ENCODE measurements around the gene FBN1.
A peak's percentile ranks its signal among the peaks of the same experiment; 100 is the strongest.

FBN1 gene

DNA sequence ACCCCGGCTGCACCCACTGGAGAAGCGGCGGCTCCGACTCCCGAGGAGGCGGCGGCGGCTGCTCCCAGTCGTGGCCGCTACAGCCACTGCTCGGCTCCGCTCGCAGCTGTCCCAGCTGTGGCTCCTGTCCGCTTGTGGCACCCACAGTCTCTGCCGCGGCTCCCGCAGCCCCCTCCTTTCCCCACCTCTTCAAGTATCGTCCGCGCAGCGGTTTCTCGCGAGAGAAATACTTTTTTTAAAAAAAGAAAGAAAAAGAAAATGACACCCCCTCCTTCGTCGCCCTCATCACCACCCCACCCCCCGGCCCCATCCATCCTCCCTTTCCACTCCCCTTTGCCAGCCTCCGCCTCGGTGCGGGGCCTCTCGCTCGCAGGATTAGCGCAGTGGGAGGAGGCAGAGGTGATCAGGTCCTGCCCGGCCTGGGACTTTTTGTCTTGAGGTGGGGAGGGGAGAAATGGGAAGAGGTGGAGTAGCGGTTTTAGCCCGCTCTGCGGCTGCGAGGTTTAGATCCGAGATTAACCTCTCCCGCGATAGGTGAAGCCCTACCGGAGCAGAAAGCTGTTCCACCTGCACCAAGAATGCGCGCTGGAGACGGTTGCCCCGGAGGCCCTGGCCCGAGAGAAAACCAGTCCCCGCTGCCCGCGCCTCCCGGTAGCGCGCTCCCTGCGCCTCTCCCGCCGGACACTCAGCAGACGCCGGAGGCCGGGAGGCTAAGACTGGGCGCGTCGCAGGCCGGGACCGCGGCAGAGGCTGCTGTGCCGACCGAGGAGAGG lies at the start of gene FBN1:
Gene FBN1, minus strand, starts transcription at position 152 of the 773 bp plus-strand sequence. CDS start 940 bp downstream, outside the sequence.
- peak in 12 of 14 donors; percentile 8 to 92 (median 78) for DNase-seq

DNA sequence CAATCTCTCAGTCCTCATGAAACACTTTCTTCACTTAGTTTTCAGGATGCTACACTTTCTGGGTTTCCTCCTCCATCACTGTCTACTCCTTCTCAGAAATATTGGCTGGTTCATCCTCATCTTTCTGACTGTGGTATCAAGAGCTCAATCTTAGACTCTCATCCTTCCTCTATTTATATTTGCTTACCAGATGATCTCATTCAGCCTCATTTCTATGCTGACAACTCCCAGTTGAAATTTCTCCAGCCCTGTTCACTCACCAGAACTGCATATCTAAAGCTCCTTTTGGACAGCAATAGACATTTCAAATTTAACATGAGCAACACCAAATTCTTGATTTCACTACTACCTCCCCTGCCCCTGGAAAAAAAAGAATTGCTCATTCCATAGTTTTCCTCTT lies 48.0 kb upstream of the FBN1 start:
- DNase-seq: no peak

DNA sequence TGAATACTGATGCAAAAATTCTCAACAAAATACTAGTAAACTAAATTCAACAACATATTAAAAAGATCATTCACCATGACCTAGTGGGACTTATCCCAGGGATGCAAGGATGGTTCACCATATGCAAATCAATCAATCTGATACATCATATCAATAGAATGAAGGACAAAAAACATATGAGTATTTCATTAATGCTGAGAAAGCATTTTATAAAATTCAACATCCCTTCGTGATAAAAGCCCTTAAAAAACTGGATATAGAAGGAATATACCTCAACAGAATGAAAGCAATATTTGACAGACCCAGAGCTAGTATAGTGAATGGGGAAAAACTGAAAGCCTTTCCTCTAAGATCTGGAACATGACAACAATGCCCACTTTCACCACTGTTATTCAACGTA lies 43.0 kb upstream of the FBN1 start:
- no peak for DNase-seq

DNA sequence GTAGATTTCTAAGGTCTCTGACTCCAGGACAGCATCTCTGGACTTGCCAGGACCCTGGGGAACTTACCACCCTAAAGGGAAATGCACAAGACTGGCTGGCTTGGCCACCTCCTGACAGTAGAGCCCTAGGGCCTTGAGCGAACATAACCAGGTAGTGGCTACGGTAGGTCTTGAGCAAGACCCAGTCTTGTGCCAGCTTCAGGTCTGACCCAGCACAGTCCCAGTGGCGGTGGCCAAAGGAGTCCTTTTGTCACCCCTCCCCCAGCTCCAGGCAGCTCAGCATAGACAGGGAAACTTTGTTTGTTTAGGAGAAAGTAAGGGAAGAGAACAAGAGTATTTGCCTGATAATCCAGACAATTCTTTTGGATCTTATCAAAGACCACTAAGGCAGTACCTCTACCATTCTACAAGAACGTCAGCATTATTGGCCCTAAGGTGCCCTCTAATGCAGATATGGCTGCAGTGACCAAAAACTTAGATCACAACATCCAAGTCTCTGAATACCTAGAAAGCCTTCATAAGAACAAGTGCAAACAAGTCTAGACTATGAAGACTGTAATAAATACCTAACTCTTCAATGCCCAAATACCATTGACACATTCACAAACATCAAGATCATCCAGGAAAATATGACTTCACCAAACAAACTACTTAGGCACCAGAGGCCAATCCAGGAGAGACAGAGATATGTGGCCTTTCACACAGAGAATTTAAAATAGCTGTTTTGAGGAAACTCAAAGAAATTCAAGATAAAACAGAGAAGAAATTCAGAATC lies 38.7 kb upstream of the FBN1 start:
- DNase-seq: no peak

DNA sequence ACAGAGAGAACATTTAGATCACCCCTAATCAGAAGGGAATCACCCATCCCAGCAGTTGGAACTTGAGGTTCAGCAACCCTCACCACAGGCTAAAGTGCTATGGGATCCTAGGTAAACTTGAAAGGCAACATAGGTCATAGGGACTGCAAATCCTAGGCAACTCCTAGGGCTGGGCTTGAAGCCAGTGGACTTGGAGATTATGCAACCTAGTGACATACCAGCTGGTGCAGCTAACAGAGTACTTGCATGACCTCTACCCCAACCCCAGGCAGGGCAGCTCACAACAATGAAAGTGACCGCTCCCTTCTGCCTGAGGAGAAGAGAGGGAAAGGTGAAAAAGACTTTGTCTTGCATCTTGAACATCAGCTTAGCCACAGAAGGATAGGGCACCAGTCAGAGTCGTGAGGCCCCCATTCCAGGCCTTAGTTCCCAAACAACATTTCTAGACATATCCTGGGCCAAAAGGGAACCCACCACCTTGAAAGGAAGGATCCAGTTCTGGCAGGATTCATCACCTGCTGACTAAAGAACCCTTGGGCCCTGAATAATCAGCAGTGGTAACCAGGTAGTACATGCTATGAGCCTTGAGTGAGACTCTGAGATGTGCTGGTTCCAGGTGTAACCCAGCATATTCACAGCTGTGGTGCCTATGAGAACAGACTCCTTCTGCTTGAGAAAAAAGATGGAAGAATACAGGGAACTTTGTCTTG lies 37.6 kb upstream of the FBN1 start:
- DNase-seq: no peak

DNA sequence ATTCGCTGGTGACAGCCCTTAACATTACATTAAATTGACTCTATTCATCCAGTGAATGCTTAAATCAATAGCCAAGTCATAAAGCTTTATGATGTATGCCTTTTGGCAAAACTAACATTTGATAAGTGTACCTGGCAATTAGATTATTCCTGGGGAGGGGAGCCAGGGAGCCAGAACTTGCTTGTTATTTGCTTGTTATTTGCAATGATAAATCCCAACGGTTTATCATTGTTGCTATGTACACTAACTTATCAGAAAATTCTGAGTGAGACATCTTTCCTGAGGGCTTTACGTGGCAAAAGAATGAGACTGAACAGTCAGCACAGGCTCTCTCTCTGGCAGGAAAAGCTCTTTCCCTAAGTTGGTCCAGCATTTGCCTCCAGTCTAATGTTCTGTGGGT lies 35.8 kb upstream of the FBN1 start:
- no peak for DNase-seq

DNA sequence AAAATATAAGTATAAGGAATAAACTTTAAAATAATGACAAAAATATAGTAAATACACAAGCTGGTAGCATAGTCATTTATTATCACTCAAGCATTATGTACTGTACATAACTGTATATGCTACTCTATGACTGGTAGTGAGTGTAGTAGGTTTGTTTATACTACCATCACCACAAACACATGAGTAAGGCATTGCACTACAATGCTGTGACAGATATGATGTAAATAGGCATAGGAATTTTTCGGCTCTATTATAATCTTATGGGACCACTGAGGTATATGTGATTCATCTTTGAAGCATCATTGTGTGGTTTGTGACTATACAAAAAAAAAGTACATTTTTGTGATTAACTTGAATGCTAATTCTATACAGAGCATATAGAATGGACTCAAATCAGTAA lies 35.3 kb upstream of the FBN1 start:
- DNase-seq: no peak

DNA sequence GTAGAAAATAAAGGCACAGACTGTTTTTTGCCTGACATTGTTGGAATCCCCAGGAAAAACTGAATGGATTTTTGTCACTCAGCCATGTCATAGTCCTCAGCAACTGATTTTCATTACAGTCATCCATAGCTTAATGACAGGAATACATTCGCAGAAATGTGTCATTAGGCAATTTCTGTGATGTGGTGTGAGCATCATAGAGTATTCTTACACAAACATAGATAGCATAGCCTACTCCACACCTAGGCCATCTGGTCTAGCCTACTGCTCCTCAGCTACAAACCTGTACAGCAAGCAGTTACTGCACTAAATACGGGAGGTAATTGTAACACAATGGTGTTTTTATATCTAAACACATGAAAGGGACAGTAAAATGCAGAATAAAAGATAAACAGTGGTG lies 34.4 kb upstream of the FBN1 start:
- no peak for DNase-seq

DNA sequence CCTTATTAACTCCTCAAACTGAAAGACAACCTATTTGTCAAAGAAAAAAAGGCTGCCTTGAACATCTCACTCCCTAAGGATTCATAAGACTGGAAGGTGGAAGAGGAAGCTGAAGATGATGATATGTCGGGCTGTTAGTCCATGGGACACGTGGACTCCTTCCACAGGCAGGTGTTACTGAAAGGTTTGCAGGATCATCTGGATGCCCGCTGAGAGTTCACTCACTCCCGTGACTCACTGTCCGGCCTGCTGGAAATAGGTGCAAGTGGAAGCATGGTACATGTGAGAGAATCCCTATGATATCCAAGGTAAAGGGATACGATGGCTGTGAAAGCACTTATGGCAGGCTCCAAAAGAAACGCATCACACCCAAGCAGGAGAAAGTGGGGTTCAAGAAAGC lies 33.3 kb upstream of the FBN1 start:
- no peak for DNase-seq

DNA sequence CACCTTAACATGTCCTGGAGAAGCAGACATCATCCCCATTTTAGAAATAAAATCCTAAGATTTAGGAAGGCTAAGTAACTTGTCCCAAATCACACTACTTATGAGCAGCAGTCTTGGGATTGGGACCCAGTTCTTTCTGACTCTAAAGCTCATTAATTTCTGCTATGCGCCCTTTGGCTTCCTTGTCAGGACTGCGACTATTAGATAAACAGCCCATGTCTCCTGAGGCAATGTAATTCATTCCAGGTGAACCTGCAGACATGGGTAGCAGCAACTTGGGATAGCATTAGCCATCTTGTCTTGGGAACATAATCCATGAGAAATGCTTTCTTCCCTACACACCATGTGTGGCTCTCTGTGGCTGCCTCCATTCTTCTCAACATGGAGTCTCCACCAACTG lies 32.3 kb upstream of the FBN1 start:
- DNase-seq: no peak

DNA sequence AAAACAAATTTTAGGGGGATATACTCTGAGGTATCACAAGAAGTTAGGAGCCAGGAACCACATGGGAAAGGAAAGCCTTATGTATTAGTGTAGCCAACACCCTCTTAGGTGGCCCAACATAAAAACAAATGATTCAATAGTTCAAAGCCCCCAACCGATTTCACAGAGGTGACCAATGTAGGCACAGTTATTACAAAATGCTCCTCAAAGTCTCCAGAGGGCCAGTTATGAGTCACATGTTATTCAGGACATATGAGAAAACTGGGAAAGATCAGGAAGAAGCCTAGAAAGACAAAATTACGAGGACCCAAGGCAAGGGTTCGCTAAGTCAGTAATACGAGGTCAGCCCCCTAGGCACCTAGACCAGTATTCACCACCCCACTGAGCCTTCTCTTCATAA lies 29.9 kb upstream of the FBN1 start:
- no peak for DNase-seq

DNA sequence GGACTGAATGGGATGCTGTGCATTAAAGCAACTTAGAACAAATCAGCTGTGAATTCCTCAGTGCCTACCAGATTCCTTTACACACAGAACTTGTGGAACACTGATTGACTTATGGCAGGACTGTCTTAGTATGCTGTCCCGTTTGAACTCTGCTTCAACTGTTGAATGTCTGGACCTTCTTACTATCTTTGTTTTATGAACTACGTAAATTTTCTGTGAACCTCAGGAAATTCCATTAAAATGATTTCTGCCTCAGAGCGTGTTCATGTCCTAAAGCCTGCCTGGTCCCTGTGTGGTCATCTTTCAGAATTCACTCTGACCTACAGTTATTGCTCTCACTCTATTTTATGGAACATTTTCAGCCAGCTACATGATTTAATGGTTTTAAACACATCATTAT lies 29.4 kb upstream of the FBN1 start:
- DNase-seq: no peak

DNA sequence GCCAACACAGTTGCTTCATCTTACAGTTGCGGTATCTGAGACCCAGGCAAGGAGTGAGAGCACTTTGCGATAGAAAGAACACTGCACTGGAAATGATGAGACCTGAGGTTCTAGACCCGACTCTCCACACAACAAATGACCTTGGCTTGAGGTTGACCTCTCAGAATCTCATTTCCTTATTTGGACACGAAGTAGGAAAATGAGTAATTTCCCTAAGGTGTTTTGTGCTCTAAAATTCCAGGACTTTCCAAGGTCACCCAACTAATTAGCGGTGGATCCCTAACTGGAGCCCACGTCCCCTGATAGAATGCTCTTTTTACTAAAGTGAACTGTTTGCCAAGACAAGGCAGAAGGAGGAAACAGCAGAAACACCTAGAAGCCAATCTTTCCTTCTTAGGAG lies 26.7 kb upstream of the FBN1 start:
- DNase-seq: no peak

DNA sequence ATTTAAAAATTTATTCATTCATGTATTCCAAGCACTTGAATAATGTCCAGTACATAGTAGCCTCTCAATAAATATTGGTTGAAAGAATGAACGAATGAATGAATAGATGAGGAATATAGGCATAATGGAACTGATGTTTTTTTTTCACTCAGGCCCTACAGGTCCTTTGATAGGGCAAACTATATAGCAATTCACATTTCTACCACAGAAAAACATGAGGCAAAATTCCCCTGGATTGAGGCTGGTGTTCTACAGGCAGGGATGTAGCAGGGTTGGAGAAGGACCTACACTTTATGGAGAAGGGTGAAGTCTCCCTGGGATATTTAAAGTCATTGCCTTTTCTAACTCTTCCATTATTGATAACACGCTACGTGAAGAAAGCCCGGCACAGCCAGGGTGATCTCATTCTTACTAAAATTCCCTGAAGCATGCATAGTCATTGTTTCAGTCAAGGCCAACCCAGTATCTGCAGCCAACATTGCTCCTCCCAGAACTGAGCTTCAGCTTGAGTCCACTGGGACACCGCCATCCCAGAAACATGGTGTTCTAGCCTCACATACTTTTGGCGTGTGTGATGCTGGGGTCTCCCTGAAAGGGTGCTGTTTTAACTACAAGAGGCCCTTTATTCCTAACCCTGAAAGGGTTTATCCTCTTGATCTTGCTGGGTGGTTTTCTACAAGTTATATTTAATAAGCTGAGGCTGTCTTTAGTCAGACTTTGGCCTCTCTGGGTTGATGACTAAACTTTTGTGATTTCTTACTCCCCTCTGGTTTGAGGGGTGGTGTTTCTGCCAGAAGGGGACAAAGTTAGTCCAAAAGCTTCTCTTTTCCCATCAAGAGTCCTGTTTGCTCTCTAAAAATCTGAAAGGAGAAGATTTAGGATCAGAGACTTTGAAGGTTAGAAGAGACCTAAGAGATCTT lies 25.9 kb upstream of the FBN1 start:
- no peak for DNase-seq

DNA sequence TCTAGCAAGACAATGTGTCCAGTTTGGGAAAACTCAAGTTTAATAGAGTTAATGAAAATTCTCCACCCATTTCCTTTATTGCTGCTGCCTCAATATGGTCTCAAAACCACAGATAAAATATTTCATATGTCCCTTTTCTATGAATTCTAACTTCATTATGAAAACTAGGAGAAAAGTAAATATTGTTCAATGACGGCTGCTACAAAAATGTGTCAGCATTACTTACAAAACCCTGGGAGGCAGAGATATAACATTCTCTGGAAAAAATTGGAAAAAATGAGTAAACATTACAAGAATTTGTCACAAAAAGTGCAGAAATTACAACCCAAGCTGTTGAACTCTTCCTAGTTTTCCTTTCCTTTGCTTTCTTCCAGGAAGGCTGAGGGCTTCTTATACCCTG lies 22.2 kb upstream of the FBN1 start:
- DNase-seq: no peak

DNA sequence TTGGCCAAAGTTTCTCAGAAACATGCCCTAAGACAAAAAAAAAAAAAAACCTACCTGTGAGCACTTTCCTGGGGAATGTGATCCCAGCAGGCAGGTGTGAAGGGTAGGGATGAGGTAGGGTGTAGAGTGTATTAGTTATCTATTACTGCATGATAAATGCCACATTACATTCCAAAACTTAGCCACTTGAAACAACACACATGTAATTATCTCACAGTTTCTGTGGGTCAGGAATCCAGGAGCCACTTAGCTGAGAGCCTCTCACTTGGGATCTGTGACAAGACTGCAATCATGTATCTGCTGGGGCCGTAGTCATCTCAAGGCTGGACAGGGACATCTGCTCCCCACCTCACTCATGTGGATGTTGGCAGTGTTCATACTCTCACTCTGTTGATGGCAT lies 18.9 kb upstream of the FBN1 start:
- DNase-seq: no peak

DNA sequence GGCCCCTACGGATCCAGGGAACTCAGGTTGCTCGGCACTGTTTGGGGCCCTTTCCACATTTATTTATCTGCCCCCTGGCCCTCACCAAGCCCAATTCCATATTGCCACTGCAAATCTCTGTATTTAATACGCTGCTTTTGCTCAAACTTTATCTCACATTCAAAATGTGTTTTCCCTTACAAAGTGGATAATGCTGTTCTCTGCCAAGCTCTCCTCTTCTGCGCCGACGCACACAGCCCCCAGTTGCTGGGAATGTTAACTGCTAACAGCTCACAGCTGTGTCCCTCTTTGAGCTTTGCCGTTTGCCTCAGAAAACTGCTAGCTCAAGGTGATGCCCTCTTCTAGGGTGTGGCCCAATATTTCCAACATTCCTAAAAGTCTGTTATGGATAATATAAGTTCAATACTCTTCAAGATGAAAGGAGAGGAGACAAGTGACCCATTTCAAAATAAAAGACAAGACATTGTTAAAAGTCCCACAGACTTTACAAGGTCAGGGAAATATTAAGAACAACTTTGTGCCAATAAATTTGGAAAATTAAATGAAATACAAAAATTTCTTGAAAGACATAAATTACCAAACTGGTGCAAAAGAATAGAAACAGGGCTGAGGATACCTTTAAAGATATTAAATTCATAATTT lies 12.6 kb upstream of the FBN1 start:
- DNase-seq: no peak

DNA sequence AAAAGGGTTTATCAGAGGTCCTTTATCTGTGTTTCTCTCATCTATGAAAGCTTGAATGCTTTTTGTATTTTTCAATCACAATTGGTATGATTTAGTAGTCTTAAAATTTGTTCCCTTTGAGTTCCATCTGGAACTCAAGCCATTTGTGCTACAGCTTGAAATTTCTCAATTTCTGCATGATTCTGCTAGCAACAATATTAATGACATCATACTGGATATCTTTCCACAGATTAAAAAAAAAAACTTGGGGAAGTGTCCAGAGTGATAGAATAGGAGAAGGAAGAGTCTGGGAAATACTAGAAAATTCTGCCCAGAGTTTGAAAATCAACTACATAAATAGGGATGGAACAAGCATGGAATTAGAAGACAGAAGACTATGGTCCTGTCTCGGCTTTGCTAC lies 9.3 kb upstream of the FBN1 start:
- no peak for DNase-seq

DNA sequence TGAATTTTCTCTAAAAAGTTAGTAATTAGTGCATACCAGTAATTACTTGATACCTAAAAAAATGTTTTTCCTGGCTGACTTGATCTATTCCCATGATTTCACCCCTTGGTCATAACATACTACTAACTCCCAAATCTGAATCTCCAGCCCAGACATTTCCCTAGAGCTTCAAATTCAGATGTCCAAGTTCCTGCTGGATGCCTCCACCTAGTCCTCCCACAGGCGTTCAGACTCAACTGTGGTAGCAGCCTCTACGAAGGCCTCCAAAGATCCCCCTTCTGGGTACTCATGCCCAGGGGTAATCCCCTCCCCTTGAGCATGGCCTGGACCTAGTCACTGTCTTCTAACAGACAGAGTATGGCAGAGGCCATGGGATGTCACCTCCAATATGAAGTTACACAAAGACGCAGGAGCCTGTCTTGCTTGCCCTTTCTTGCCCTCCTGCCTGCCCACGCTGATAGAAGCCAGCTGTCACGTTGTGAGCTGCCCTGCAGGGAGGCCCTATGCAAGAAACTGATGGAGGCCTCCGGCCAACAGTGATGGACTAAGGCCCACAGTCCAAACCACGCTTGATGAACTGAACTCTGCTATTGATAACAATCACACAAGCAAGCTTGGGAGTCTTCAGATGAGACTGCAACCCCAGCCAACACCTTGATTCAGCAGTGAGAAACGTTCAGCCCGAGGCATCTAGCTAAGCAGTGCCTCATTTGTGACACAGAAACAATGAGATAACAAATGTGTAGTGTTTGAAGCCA lies 8.6 kb upstream of the FBN1 start:
- no peak for DNase-seq

DNA sequence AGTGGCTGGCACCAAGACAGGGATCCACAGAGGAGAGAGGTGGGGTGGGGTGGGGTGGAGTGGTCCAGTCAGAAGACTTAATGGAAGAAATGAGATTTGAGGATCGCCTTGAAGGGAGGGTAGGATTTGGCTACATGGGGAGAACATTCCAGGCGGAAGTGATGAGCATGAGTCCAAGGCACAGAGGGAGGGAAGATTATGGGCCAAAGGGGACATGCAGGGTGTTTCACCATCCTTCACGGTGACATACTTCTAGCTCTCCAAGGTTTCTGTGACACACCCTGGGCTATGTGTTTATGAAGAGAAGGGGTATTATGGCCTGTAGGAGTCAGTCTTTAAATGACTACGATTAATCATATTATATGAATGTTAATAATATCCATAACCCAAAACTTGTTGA lies 7.7 kb upstream of the FBN1 start:
- DNase-seq: no peak

DNA sequence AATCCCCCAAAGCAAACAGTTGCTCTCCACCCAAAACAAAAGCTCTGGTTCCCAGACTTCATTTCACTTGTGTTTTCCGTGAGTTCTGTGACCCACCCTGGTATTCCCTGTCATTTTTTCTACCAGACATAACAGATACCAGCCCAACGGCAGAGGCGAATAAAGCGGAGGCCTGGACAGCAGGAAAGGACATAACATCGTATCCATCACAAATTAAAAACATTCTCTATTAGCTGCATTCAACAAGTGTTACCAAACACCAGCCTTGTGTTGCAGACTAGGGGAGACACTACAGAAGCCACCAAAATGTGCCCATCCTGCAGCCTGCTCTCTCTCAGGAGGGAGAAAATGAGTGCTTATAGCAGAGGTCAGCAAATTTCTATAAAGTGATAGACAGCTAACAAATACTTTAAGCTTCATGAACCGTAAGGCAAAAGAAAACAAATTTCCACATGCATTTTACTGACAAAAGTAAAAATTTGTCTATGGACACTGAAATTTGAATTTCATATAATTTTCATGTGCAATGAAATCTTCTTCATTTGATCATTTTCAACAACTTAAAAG lies 7.1 kb upstream of the FBN1 start:
- DNase-seq: no peak

All from C1 segment of cervical spinal cord (tissue), 14 donors.